T-cell (primary cell): ENCODE measurements around the gene RASAL3. TPM values are rescaled to one million over a fixed set of nuclear protein-coding genes. Genes with fewer than 3 reads are reported as not detected.

ENCODE experiments used
- ATAC-seq, 4 experiments: fragments of 200-7000 bp in 3 of 4; fragments of 150-1000 bp in 1 of 4; cut with Tn5 transposase; replicated peaks in 1 of 4; 1 replicate in 3 of 4; 2 replicates in 1 of 4; pipeline ENCODE4 v1.10.0; 2021; ENCODE audit warnings: moderate library complexity in 3 of 4, mild to moderate bottlenecking in 2 of 4, moderate number of reproducible peaks in 1 of 4
- CTCF ChIA-PET, 2 donors: fragments of 300-600 bp; sonication (Branson Sonifier 250); formaldehyde crosslinking; loops; one replicate each; lab custom pipeline; 2022; ENCODE audit warnings: antibody characterized with exemption in 2 of 2; lab: Charles Lee
- POLR2A ChIA-PET, 2 donors: fragments of 300-600 bp; sonication (Branson Sonifier 250); formaldehyde crosslinking; loops; one replicate each; lab custom pipeline; 2022; ENCODE audit warnings: antibody characterized with exemption in 2 of 2; lab: Charles Lee
- DNase-seq, 35 experiments: peaks; one replicate each; pipeline versions ENCODE4 v3.0.0 to v3.0.0-alpha.2; 2013 to 2023
- H3K27ac ChIP-seq: one replicate; pipeline ENCODE4 v1.5.1; 2013; ENCODE audit warnings: low read length
- H3K27me3 ChIP-seq, 2 experiments: replicated peaks in 1 of 2; 1 replicate in 1 of 2; 2 replicates in 1 of 2; pipeline versions ENCODE4 v1.6.1 to v1.7.0; 2013; ENCODE audit warnings: low read length in 1 of 2, mixed read lengths in 1 of 2; ENCODE audit not compliant: control insufficient read depth in 2 of 2, insufficient read depth in 2 of 2; ENCODE audit errors: extremely low read depth in 1 of 2
- H3K36me3 ChIP-seq, 2 donors: 1 replicate in 1 of 2; 2 replicates in 1 of 2; pipeline versions ENCODE4 v1.6.1 to v1.7.0; 2013; ENCODE audit warnings: low read length in 1 of 2; ENCODE audit not compliant: control insufficient read depth in 2 of 2, insufficient read depth in 1 of 2; ENCODE audit errors: extremely low read depth in 1 of 2
- H3K4me1 ChIP-seq, 2 experiments: 1 replicate in 1 of 2; 2 replicates in 1 of 2; pipeline versions ENCODE4 v1.6.1 to v1.7.0; 2013; ENCODE audit warnings: low read length in 2 of 2, mixed read lengths in 1 of 2; ENCODE audit not compliant: insufficient read depth in 2 of 2, control insufficient read depth in 1 of 2; ENCODE audit errors: extremely low read depth in 1 of 2
- H3K4me3 ChIP-seq, 2 donors: 1 replicate in 1 of 2; 2 replicates in 1 of 2; pipeline versions ENCODE4 v1.5.1 to v1.7.0; 2013; ENCODE audit warnings: mild to moderate bottlenecking in 2 of 2, low read length in 1 of 2, moderate library complexity in 1 of 2; ENCODE audit not compliant: control insufficient read depth in 1 of 2; ENCODE audit errors: extremely low read depth in 1 of 2
- H3K9me3 ChIP-seq: 2 replicates; pipeline ENCODE4 v1.7.0; 2013
- H3K27ac Mint-ChIP-seq, 2 donors: one replicate each; pipeline ENCODE4 v1.8.0; 2020 to 2021; ENCODE audit warnings: mild to moderate bottlenecking in 2 of 2, mixed read lengths in 2 of 2
- H3K27me3 Mint-ChIP-seq, 2 donors: one replicate each; pipeline ENCODE4 v1.8.0; 2021 to 2022; ENCODE audit warnings: mixed read lengths in 2 of 2
- H3K36me3 Mint-ChIP-seq: one replicate; pipeline ENCODE4 v1.8.0; 2021; ENCODE audit warnings: mixed read lengths
- H3K4me1 Mint-ChIP-seq, 3 donors: one replicate each; pipeline ENCODE4 v1.8.0; 2020 to 2022; ENCODE audit warnings: mixed read lengths in 3 of 3, mild to moderate bottlenecking in 1 of 3
- H3K4me3 Mint-ChIP-seq, 3 donors: one replicate each; pipeline ENCODE4 v1.8.0; 2020 to 2022; ENCODE audit warnings: mild to moderate bottlenecking in 3 of 3, mixed read lengths in 3 of 3, moderate library complexity in 3 of 3
- H3K9me3 Mint-ChIP-seq, 3 donors: one replicate each; pipeline ENCODE4 v1.8.0; 2020 to 2022; ENCODE audit warnings: mixed read lengths in 3 of 3
- WGBS: methylation state at CpG from one replicate; pipeline ENCODE4 v1.1.5; 2013; ENCODE audit warnings: missing lambda C conversion rate; ENCODE audit not compliant: insufficient coverage; 5-methylcytosine and 5-hydroxymethylcytosine counted together
- total RNA-seq, 35 experiments: library from RNA in 6 of 35; stranded (reverse) in 6 of 35; fragments of 120-200 nt in 1 of 35; gene quantifications; one replicate each; pipeline versions ENCODE4 v1.2.1 to v1.2.4 and lab custom pipeline; 2013 to 2026

Gene RASAL3
- total RNA-seq, 5 donors from 2014 or later (not counting 1 experiment from before 2014, with no cell fraction given) = 166 to 296 (median 284) TPM

GRCh38 chr19:15441317-15441716, 23.0 kb downstream of the RASAL3 start:
- ChIA-PET POLR2A (interaction anchor here in 1 of 2 donors (0.7 kb wide), 1 partner anchor 17 kb away, joined by 6 read pairs; no protein-coding TSS in a partner anchor), CTCF (no interaction called here)
- DNase-seq = no peak
- peaks cover 0 to 11% of the 10 kb centered on the region in 2 donors for H3K36me3 ChIP-seq
- no peak overlapping the region for H3K27ac Mint-ChIP-seq
- no peaks in the 10 kb centered on the region for H3K36me3 Mint-ChIP-seq
- H3K4me1 Mint-ChIP-seq = no peaks in the 10 kb centered on the region
- H3K27me3 Mint-ChIP-seq = no peaks in the 10 kb centered on the region
- no peaks in the 10 kb centered on the region for H3K9me3 ChIP-seq
- no peaks in the 10 kb centered on the region for H3K4me1 ChIP-seq
- WGBS = no CpG with 5 or more reads among the region's 3 CpGs
- H3K4me3 Mint-ChIP-seq = no peak overlapping the region
- no peak for ATAC-seq
- no peak overlapping the region for H3K4me3 ChIP-seq
- H3K27ac ChIP-seq = no peak overlapping the region
- no peaks in the 10 kb centered on the region for H3K27me3 ChIP-seq
- no peaks in the 10 kb centered on the region for H3K9me3 Mint-ChIP-seq

- no peaks in the 10 kb centered on the region for H3K36me3 Mint-ChIP-seq
- no peak overlapping the region for H3K27ac Mint-ChIP-seq
- POLR2A ChIA-PET = no interaction called here
- Histone ChIP-seq H3K27ac (no peak overlapping the region), H3K27me3 (no peaks in the 10 kb centered on the region), H3K4me3 (no peak overlapping the region), H3K36me3 (peaks cover 0 to 11% of the 10 kb centered on the region in 2 donors), H3K9me3 (no peaks in the 10 kb centered on the region), H3K4me1 (no peaks in the 10 kb centered on the region)
- no peaks in the 10 kb centered on the region for H3K4me1 Mint-ChIP-seq
- DNase-seq (no peak), ATAC-seq (peak in 1 of 4 experiments; percentile 19)
- no peaks in the 10 kb centered on the region for H3K27me3 Mint-ChIP-seq
- H3K4me3 Mint-ChIP-seq = no peak overlapping the region
- WGBS = 93% methylated on average over 34 of the region's 38 CpGs
- no peaks in the 10 kb centered on the region for H3K9me3 Mint-ChIP-seq
- CTCF ChIA-PET = no interaction called here
Measured at GRCh38 chr19:15439821-15440641, 24.3 kb downstream of the RASAL3 start.

GRCh38 chr19:15439078-15439799, 25.1 kb downstream of the RASAL3 start:
- Histone ChIP-seq H3K4me3 (no peak overlapping the region), H3K27me3 (no peaks in the 10 kb centered on the region), H3K36me3 (peaks cover 0 to 11% of the 10 kb centered on the region in 2 donors), H3K4me1 (no peaks in the 10 kb centered on the region), H3K9me3 (no peaks in the 10 kb centered on the region), H3K27ac (no peak overlapping the region)
- Mint-ChIP-seq H3K4me3 (no peak overlapping the region), H3K27ac (no peak overlapping the region), H3K9me3 (no peaks in the 10 kb centered on the region), H3K36me3 (no peaks in the 10 kb centered on the region), H3K4me1 (no peaks in the 10 kb centered on the region), H3K27me3 (no peaks in the 10 kb centered on the region)
- WGBS = 73% methylated on average over 19 of the region's 25 CpGs
- ChIA-PET CTCF (no interaction called here), POLR2A (no interaction called here)
- ATAC-seq (no peak), DNase-seq (no peak)

GRCh38 chr19:15438577-15438976, 25.8 kb downstream of the RASAL3 start:
- no peak for DNase-seq
- ChIA-PET POLR2A (interaction anchor here in 1 of 2 donors (0.6 kb wide), 1 partner anchor 94 kb away, joined by 4 read pairs; no protein-coding TSS in a partner anchor), CTCF (no interaction called here)
- Mint-ChIP-seq H3K36me3 (no peaks in the 10 kb centered on the region), H3K27me3 (no peaks in the 10 kb centered on the region), H3K27ac (no peak overlapping the region), H3K9me3 (no peaks in the 10 kb centered on the region), H3K4me3 (no peak overlapping the region), H3K4me1 (peaks cover 1 to 2% (median 2%) of the 10 kb centered on the region in 3 donors)
- no peak for ATAC-seq
- Histone ChIP-seq H3K9me3 (no peaks in the 10 kb centered on the region), H3K4me3 (no peak overlapping the region), H3K36me3 (peaks cover 0 to 11% of the 10 kb centered on the region in 2 donors), H3K27ac (no peak overlapping the region), H3K27me3 (no peaks in the 10 kb centered on the region), H3K4me1 (peaks cover 0 to 3% of the 10 kb centered on the region in 2 experiments)
- WGBS = 95% methylated on average over 22 of the region's 27 CpGs

GRCh38 chr19:15438124-15438496, 26.2 kb downstream of the RASAL3 start:
- Histone ChIP-seq H3K27ac (no peak overlapping the region), H3K9me3 (no peaks in the 10 kb centered on the region), H3K27me3 (no peaks in the 10 kb centered on the region), H3K4me1 (peaks cover 0 to 7% of the 10 kb centered on the region in 2 experiments), H3K36me3 (peaks cover 0 to 11% of the 10 kb centered on the region in 2 donors), H3K4me3 (no peak overlapping the region)
- Mint-ChIP-seq H3K36me3 (no peaks in the 10 kb centered on the region), H3K4me1 (peaks cover 6% of the 10 kb centered on the region in 3 donors), H3K4me3 (no peak overlapping the region), H3K27me3 (no peaks in the 10 kb centered on the region), H3K9me3 (no peaks in the 10 kb centered on the region), H3K27ac (no peak overlapping the region)
- DNase-seq = no peak
- ChIA-PET CTCF (no interaction called here), POLR2A (interaction anchor here in 1 of 2 donors (0.6 kb wide), 1 partner anchor 94 kb away, joined by 4 read pairs; no protein-coding TSS in a partner anchor)
- 82% methylated on average over 2 of the region's 2 CpGs for whole genome bisulfite sequencing
- no peak for ATAC-seq

GRCh38 chr19:15437355-15438123, 26.8 kb downstream of the RASAL3 start:
- no peaks in the 10 kb centered on the region for H3K9me3 ChIP-seq
- peaks cover 8 to 10% (median 9%) of the 10 kb centered on the region in 3 donors for H3K4me1 Mint-ChIP-seq
- no peaks in the 10 kb centered on the region for H3K9me3 Mint-ChIP-seq
- H3K4me3 ChIP-seq = no peak overlapping the region
- DNase-seq (no peak), ATAC-seq (no peak)
- no peaks in the 10 kb centered on the region for H3K27me3 ChIP-seq
- no peaks in the 10 kb centered on the region for H3K36me3 Mint-ChIP-seq
- WGBS = 96% methylated on average over 8 of the region's 10 CpGs
- H3K27ac Mint-ChIP-seq = no peak overlapping the region
- CTCF ChIA-PET = interaction anchor here in 1 of 2 donors (1.0 kb wide), 1 partner anchor 24 kb away, joined by 4 read pairs; no protein-coding TSS in a partner anchor
- peaks cover 0 to 11% of the 10 kb centered on the region in 2 donors for H3K36me3 ChIP-seq
- POLR2A ChIA-PET = interaction anchor here in 1 of 2 donors (0.6 kb wide), 1 partner anchor 93 kb away, joined by 4 read pairs; no protein-coding TSS in a partner anchor
- H3K27ac ChIP-seq = no peak overlapping the region
- peaks cover 0 to 11% of the 10 kb centered on the region in 2 experiments for H3K4me1 ChIP-seq
- H3K4me3 Mint-ChIP-seq = no peak overlapping the region
- H3K27me3 Mint-ChIP-seq = no peaks in the 10 kb centered on the region
